GM19455 (cell line): ENCODE data around the gene LTA4H.

Experiments used
- ATAC-seq: cut with Tn5 transposase; IDR thresholded peaks from one replicate; pipeline ENCODE4 v1.9.1; 2021; ENCODE audit not compliant: unreplicated experiment

LTA4H gene

GRCh38 chr12:95966287-95966870 is 69.0 kb downstream of the LTA4H start:
- ATAC-seq: no peak

- no peak for ATAC-seq
Observed at GRCh38 chr12:95963096-95963495, 72.3 kb downstream of the LTA4H start.

GRCh38 chr12:95962222-95962621 is 73.2 kb downstream of the LTA4H start:
- no peak for ATAC-seq

GRCh38 chr12:95960241-95960640 is 75.1 kb downstream of the LTA4H start:
- no peak for ATAC-seq

GRCh38 chr12:95959107-95959506 is 76.3 kb downstream of the LTA4H start:
- no peak for ATAC-seq

- ATAC-seq: no peak
Observed at GRCh38 chr12:95956557-95957145, 78.7 kb downstream of the LTA4H start.

- no peak for ATAC-seq
Observed at GRCh38 chr12:95955549-95956159, 79.7 kb downstream of the LTA4H start.

GRCh38 chr12:95953000-95953399 is 82.4 kb downstream of the LTA4H start:
- ATAC-seq: no peak

GRCh38 chr12:95951515-95951914 is 83.9 kb downstream of the LTA4H start:
- ATAC-seq: no peak
